Esophagus muscularis mucosa (tissue), 4 donors: Measurements from ENCODE around the gene ART4. TPM values are rescaled to one million over a fixed set of nuclear protein-coding genes. Genes with fewer than 3 reads are reported as not detected.

Experiments
- DNase-seq: peaks from one replicate; pipeline ENCODE4 v3.0.0-alpha.2; 2017; ENCODE audit errors: extremely low spot score
- H3K27ac ChIP-seq, 4 donors: fragments of 200-600 bp; sonication (generic); replicated peaks in 1 of 4; 1 replicate in 3 of 4; 2 replicates in 1 of 4; pipeline ENCODE4 v1.5.1; 2016 to 2019; ENCODE audit warnings: mild to moderate bottlenecking in 1 of 4
- H3K27me3 ChIP-seq, 4 donors: fragments of 200-600 bp; sonication (generic); one replicate each; pipeline versions ENCODE4 v1.5.1 to v1.6.0; 2016 to 2019
- H3K36me3 ChIP-seq, 4 donors: fragments of 200-600 bp; sonication (generic); one replicate each; pipeline ENCODE4 v1.5.1; 2016 to 2019
- H3K4me1 ChIP-seq, 4 donors: fragments of 200-600 bp; sonication (generic); one replicate each; pipeline ENCODE4 v1.5.1; 2016 to 2019
- H3K4me3 ChIP-seq, 4 donors: fragments of 200-600 bp; sonication (generic); 1 replicate in 2 of 4; 2 replicates in 2 of 4; pipeline ENCODE4 v1.5.1; 2016 to 2019; ENCODE audit warnings: mild to moderate bottlenecking in 4 of 4, moderate library complexity in 1 of 4
- H3K9me3 ChIP-seq, 4 donors: fragments of 200-600 bp; sonication (generic); 1 replicate in 3 of 4; 2 replicates in 1 of 4; pipeline ENCODE4 v1.5.1; 2016 to 2019
- EP300 ChIP-seq: sonication (generic); formaldehyde crosslinking; IDR thresholded peaks from one replicate; pipeline ENCODE4 v1.6.1; 2017; ENCODE audit warnings: antibody characterized with exemption
- POLR2A ChIP-seq: fragments of 450-650 bp; IDR thresholded peaks from one replicate; pipeline ENCODE4 v1.6.1; 2017; ENCODE audit warnings: antibody characterized with exemption, moderate library complexity, mild to moderate bottlenecking, low read depth
- POLR2AphosphoS5 ChIP-seq, 2 donors: sonication (generic); formaldehyde crosslinking; IDR thresholded peaks; one replicate each; pipeline ENCODE4 v1.6.1; 2017; ENCODE audit warnings: antibody characterized with exemption in 2 of 2
- WGBS: methylation state at CpG from one replicate; pipeline ENCODE4 v1.1.5; 2018; 5-methylcytosine and 5-hydroxymethylcytosine counted together
- intact Hi-C: fragments of 100-400 bp; cut with DNase I; formaldehyde crosslinking; loops from one replicate; pipeline ENCODE4 v1.15.1; 2023
- total RNA-seq, 4 donors: library from RNA; depleted of rRNA; stranded (reverse); fragments of >200 nt; gene quantifications; one replicate each; pipeline versions ENCODE4 v1.1.0 to v1.2.1, GENCODE V29; 2016
- TF ChIP-seq, protein P1 (sequence below), 3 experiments: fragments of 200-600 bp in 2 of 3; fragments of 450-650 bp in 1 of 3; sonication (generic) in 2 of 3; IDR thresholded peaks; one replicate each; pipeline ENCODE4 v1.5.1; 2017 to 2019; ENCODE audit warnings: antibody characterized with exemption in 3 of 3, mild to moderate bottlenecking in 2 of 3, moderate library complexity in 1 of 3

ART4 gene, protein sequence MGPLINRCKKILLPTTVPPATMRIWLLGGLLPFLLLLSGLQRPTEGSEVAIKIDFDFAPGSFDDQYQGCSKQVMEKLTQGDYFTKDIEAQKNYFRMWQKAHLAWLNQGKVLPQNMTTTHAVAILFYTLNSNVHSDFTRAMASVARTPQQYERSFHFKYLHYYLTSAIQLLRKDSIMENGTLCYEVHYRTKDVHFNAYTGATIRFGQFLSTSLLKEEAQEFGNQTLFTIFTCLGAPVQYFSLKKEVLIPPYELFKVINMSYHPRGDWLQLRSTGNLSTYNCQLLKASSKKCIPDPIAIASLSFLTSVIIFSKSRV
- 1 to 10 TPM in 3 of 4 donors, under 1 TPM in 1; 0.83 to 2.7 (median 1.9) TPM for total RNA-seq

DNA sequence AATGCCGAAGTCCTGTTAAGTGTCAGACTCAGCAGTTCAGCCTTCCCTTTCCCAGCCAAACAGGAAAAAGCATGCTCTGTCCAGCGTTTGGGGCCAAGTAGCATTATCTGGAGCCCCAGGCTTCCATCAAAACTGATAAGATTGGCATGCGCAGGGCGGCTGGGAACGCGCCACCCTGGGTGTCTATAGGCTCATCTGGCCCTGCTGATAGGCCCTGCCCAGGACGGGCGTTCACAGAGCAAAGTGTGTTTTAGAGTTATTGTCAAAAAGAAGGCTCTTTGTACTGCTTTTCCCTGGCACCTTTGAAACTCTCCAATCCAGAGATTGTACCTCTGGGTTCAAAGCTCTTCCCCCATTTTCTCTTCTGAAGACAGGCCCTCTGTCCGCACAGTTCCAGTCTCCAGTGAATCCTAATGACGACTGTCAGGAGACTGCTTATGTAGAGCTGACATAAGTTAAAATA, at the start of gene ART4:
Gene ART4, minus strand, starts transcription at position 102 of the 463 bp plus-strand sequence. CDS start 413 bp downstream, outside the sequence.
- H3K36me3 ChIP-seq, result no peaks in the 10 kb centered on the region
- 81% methylated on average over 7 of the region's 10 CpGs for WGBS
- TF ChIP-seq, protein P1, sequence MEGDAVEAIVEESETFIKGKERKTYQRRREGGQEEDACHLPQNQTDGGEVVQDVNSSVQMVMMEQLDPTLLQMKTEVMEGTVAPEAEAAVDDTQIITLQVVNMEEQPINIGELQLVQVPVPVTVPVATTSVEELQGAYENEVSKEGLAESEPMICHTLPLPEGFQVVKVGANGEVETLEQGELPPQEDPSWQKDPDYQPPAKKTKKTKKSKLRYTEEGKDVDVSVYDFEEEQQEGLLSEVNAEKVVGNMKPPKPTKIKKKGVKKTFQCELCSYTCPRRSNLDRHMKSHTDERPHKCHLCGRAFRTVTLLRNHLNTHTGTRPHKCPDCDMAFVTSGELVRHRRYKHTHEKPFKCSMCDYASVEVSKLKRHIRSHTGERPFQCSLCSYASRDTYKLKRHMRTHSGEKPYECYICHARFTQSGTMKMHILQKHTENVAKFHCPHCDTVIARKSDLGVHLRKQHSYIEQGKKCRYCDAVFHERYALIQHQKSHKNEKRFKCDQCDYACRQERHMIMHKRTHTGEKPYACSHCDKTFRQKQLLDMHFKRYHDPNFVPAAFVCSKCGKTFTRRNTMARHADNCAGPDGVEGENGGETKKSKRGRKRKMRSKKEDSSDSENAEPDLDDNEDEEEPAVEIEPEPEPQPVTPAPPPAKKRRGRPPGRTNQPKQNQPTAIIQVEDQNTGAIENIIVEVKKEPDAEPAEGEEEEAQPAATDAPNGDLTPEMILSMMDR (IDR thresholded peaks at IDR 0.05), result no peak
- no peak for TF ChIP-seq POLR2AphosphoS5 (IDR thresholded peaks at IDR 0.05)
- no peak for TF ChIP-seq EP300
- TF ChIP-seq POLR2A, result no peak
- intact Hi-C loops, result loop anchor here (5.0 to 10.0 kb wide), 3 partner anchors 89 to 311 kb away; no protein-coding TSS in a partner anchor
- no peaks in the 10 kb centered on the region for H3K27me3 ChIP-seq
- H3K4me3 ChIP-seq, result no peak within 1 kb of the TSS
- H3K9me3 ChIP-seq, result no peaks in the 10 kb centered on the region
- H3K4me1 ChIP-seq, result peaks cover 42 to 68% (median 49%) of the 10 kb centered on the region in 4 donors
- DNase-seq, result no peak
- H3K27ac ChIP-seq, result peak within 1 kb of the TSS; percentile 53 to 61 (median 57)

DNA sequence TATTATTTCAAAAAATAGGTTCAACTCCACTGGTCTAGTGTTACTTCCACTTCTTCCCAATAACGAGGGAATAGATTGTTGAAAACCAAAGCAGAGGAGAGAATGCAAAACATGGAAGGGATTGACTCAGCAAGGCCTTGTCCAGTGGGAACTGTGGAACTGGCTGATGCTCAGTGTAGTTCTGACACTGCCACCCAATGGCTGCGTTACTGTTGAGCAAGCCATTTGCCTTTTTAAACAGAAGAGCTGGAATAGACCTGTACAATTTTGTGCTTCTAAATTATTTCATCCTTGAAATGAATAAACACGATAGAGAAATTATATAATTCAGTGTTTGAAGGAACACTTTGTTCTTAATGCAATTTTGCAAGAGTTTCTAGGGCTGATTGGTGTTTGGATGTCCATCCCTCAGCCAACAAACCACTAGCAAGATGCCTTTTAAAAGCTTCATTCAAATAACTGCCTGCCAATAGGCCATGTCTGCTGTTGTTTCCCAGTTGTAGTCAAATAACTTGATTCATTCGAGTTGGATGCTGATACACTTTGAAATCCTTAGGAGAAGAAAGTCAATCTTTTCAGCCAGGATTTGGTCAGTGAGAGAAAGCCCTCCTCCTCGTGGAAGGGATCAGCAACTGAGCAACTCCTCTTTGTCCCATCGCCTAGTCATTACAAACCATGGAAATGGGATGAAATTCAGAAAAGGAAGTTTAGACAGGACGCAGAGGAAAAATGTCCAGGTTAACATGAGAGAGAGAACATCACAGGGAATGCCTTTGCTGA, 49.6 kb upstream of the ART4 start:
- Histone ChIP-seq H3K36me3 (no peaks in the 10 kb centered on the region), H3K27me3 (no peaks in the 10 kb centered on the region), H3K27ac (peak overlapping the region; percentile 74 to 82 (median 78)), H3K4me1 (peaks cover 9 to 64% (median 52%) of the 10 kb centered on the region in 4 donors), H3K9me3 (no peaks in the 10 kb centered on the region), H3K4me3 (peak overlapping the region in 1 of 4 donors; percentile 7)
- 61% methylated on average over 7 of the region's 7 CpGs for WGBS
- DNase-seq, result no peak
- intact Hi-C loops, result no loop called here
- TF ChIP-seq, protein P1 (IDR thresholded peaks at IDR 0.05), result peak; percentile 15 to 31 (median 31)
- TF ChIP-seq EP300 (no peak), POLR2AphosphoS5 (IDR thresholded peaks at IDR 0.05) (peak; percentile 59 to 70)

DNA sequence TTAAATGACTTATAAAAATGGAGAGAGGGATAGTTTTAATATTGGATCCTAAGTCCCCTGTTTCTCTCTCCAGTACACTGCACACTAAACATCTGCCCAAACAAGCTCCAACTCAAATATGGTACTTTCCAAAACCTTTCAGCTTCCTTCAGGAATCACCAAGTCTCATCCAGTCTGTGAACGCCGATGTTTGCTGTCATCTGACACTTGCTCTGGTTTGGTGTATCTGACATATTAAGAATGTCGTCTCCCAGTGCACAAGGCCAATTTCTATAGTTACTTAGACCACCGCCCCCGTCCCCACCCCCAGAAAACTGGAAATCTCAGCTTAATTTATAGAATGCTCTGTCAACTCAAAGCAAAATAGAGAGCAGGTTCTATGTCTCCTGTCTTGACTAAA, 47.4 kb upstream of the ART4 start:
- Histone ChIP-seq H3K4me1 (peaks cover 8 to 57% (median 48%) of the 10 kb centered on the region in 4 donors), H3K9me3 (no peaks in the 10 kb centered on the region), H3K36me3 (no peaks in the 10 kb centered on the region), H3K27ac (peak overlapping the region in 1 of 4 donors; percentile 13), H3K27me3 (no peaks in the 10 kb centered on the region), H3K4me3 (no peak overlapping the region)
- intact Hi-C loops, result no loop called here
- WGBS, result 86% methylated on average over 5 of the region's 5 CpGs
- TF ChIP-seq POLR2A (no peak), POLR2AphosphoS5 (IDR thresholded peaks at IDR 0.05) (no peak), EP300 (no peak)
- TF ChIP-seq, protein P1 (IDR thresholded peaks at IDR 0.05), result no peak
- DNase-seq, result no peak

DNA sequence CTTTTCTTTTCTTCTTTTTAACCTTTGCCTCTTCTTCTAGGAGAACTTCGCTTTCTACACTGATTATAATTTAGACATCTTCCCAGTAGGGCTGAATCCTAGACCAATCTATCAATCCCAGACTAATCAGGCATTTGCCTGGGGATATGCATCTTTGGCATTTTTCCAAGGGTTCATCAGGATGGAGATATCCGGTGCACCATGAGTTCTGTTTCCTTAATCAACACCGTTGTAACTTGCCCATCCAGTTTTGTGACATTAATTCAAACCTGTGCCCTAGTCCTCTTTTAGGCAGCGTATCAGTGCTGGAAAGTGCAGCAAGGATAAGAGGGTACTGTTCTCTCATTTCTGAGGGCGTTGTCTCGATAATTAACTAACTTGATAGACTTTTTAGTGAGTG, 42.9 kb upstream of the ART4 start:
- DNase-seq, result no peak
- Histone ChIP-seq H3K27ac (peak overlapping the region; percentile 81 to 87 (median 86)), H3K4me1 (peaks cover 16 to 48% (median 37%) of the 10 kb centered on the region in 4 donors), H3K9me3 (no peaks in the 10 kb centered on the region), H3K36me3 (peaks cover 10 to 13% (median 12%) of the 10 kb centered on the region in 4 donors), H3K4me3 (peak overlapping the region; percentile 49 to 63 (median 60)), H3K27me3 (no peaks in the 10 kb centered on the region)
- intact Hi-C loops, result loop anchor here (5.0 kb wide), 1 partner anchor 39 kb away; no protein-coding TSS in a partner anchor
- TF ChIP-seq POLR2AphosphoS5 (IDR thresholded peaks at IDR 0.05) (no peak), POLR2A (no peak), EP300 (no peak)
- TF ChIP-seq, protein P1 (IDR thresholded peaks at IDR 0.05), result no peak
- WGBS, result 69% methylated on average over 6 of the region's 6 CpGs
